ENCODE data around the gene TSHB. TPM values are rescaled to one million over a fixed set of nuclear protein-coding genes. Genes with fewer than 3 reads are reported as not detected.

Gene TSHB
- total RNA-seq, 2 experiments from 2014 or later = not detected

GRCh38 chr1:115064461-115064860, 34.8 kb downstream of the TSHB start:
- POLR2A ChIA-PET = no interaction called here
- Mint-ChIP-seq H3K27me3 (no peaks in the 10 kb centered on the region), H3K4me3 (no peak overlapping the region), H3K27ac (peak overlapping the region; percentile 28), H3K9me3 (peaks cover 10% of the 10 kb centered on the region), H3K36me3 (ENCODE audit: low read depth) (peaks cover 8% of the 10 kb centered on the region), H3K4me1 (peaks cover 50% of the 10 kb centered on the region)
- no peak for DNase-seq
- CTCF ChIA-PET = no interaction called here

- POLR2A ChIA-PET = no interaction called here
- no peak for DNase-seq
- Mint-ChIP-seq H3K27ac (no peak overlapping the region), H3K36me3 (ENCODE audit: low read depth) (peaks cover 8% of the 10 kb centered on the region), H3K9me3 (peaks cover 10% of the 10 kb centered on the region), H3K4me1 (peaks cover 50% of the 10 kb centered on the region), H3K4me3 (no peak overlapping the region), H3K27me3 (no peaks in the 10 kb centered on the region)
- CTCF ChIA-PET = interaction anchor here (1.1 kb wide), 1 partner anchor 17 kb away, joined by 4 read pairs; no protein-coding TSS in a partner anchor
Observed at GRCh38 chr1:115065021-115065420, 35.4 kb downstream of the TSHB start.

- peaks cover 10% of the 10 kb centered on the region for H3K9me3 Mint-ChIP-seq
- no peak for DNase-seq
- ChIA-PET CTCF (interaction anchor here (1.6 kb wide), 1 partner anchor 14 kb away, joined by 4 read pairs; no protein-coding TSS in a partner anchor), POLR2A (interaction anchor here (0.6 kb wide), 1 partner anchor 16 kb away, joined by 5 read pairs; no protein-coding TSS in a partner anchor)
- peaks cover 44% of the 10 kb centered on the region for H3K4me1 Mint-ChIP-seq
- no peak overlapping the region for H3K4me3 Mint-ChIP-seq
- no peaks in the 10 kb centered on the region for H3K27me3 Mint-ChIP-seq
- H3K27ac Mint-ChIP-seq = no peak overlapping the region
- peaks cover 8% of the 10 kb centered on the region for H3K36me3 Mint-ChIP-seq (ENCODE audit: low read depth)
Observed at GRCh38 chr1:115067161-115067859, 37.7 kb downstream of the TSHB start.

- H3K36me3 Mint-ChIP-seq (ENCODE audit: low read depth) = peaks cover 2% of the 10 kb centered on the region
- H3K27ac Mint-ChIP-seq = no peak overlapping the region
- CTCF ChIA-PET = interaction anchor here (1.0 kb wide), 1 partner anchor 17 kb away, joined by 3 read pairs; no protein-coding TSS in a partner anchor
- no peak overlapping the region for H3K4me3 Mint-ChIP-seq
- no peaks in the 10 kb centered on the region for H3K27me3 Mint-ChIP-seq
- peaks cover 29% of the 10 kb centered on the region for H3K4me1 Mint-ChIP-seq
- DNase-seq = no peak
- peaks cover 6% of the 10 kb centered on the region for H3K9me3 Mint-ChIP-seq
- POLR2A ChIA-PET = no interaction called here
Observed at GRCh38 chr1:115068826-115069585, 39.4 kb downstream of the TSHB start.

GRCh38 chr1:115069659-115070308, 40.2 kb downstream of the TSHB start:
- H3K27ac Mint-ChIP-seq = no peak overlapping the region
- H3K4me1 Mint-ChIP-seq = peaks cover 21% of the 10 kb centered on the region
- no peaks in the 10 kb centered on the region for H3K27me3 Mint-ChIP-seq
- no peak overlapping the region for H3K4me3 Mint-ChIP-seq
- no peak for DNase-seq
- ChIA-PET POLR2A (no interaction called here), CTCF (interaction anchor here (0.6 to 1.0 kb wide), 2 partner anchors 15 to 18 kb away, joined by 3 read pairs; no protein-coding TSS in a partner anchor)
- peaks cover 2% of the 10 kb centered on the region for H3K36me3 Mint-ChIP-seq (ENCODE audit: low read depth)
- H3K9me3 Mint-ChIP-seq = peaks cover 6% of the 10 kb centered on the region

- POLR2A ChIA-PET = no interaction called here
- DNase-seq = no peak
- no peak overlapping the region for H3K27ac Mint-ChIP-seq
- peaks cover 3% of the 10 kb centered on the region for H3K27me3 Mint-ChIP-seq
- H3K36me3 Mint-ChIP-seq (ENCODE audit: low read depth) = peaks cover 2% of the 10 kb centered on the region
- CTCF ChIA-PET = interaction anchor here (1.4 kb wide), 1 partner anchor 11 kb away, joined by 4 read pairs; no protein-coding TSS in a partner anchor
- H3K9me3 Mint-ChIP-seq = peaks cover 2% of the 10 kb centered on the region
- H3K4me1 Mint-ChIP-seq = peaks cover 17% of the 10 kb centered on the region
- H3K4me3 Mint-ChIP-seq = no peak overlapping the region
Observed at GRCh38 chr1:115071012-115071664, 41.5 kb downstream of the TSHB start.

- POLR2A ChIA-PET = no interaction called here
- H3K36me3 Mint-ChIP-seq (ENCODE audit: low read depth) = no peaks in the 10 kb centered on the region
- no peak overlapping the region for H3K27ac Mint-ChIP-seq
- H3K27me3 Mint-ChIP-seq = peaks cover 3% of the 10 kb centered on the region
- DNase-seq = no peak
- peaks cover 15% of the 10 kb centered on the region for H3K4me1 Mint-ChIP-seq
- CTCF ChIA-PET = interaction anchor here (0.7 kb wide), 1 partner anchor 506 kb away, joined by 3 read pairs; no protein-coding TSS in a partner anchor
- no peaks in the 10 kb centered on the region for H3K9me3 Mint-ChIP-seq
- H3K4me3 Mint-ChIP-seq = no peak overlapping the region
Observed at GRCh38 chr1:115073298-115074087, 43.9 kb downstream of the TSHB start.

GRCh38 chr1:115074839-115075534, 45.4 kb downstream of the TSHB start:
- ChIA-PET CTCF (no interaction called here), POLR2A (no interaction called here)
- Mint-ChIP-seq H3K36me3 (ENCODE audit: low read depth) (no peaks in the 10 kb centered on the region), H3K27ac (no peak overlapping the region), H3K4me1 (peaks cover 15% of the 10 kb centered on the region), H3K27me3 (peaks cover 3% of the 10 kb centered on the region), H3K9me3 (no peaks in the 10 kb centered on the region), H3K4me3 (no peak overlapping the region)
- DNase-seq = no peak

GRCh38 chr1:115076384-115076915, 46.8 kb downstream of the TSHB start:
- peaks cover 10% of the 10 kb centered on the region for H3K4me1 Mint-ChIP-seq
- H3K27ac Mint-ChIP-seq = no peak overlapping the region
- CTCF ChIA-PET = interaction anchor here (0.9 kb wide), 1 partner anchor 9 kb away, joined by 3 read pairs; no protein-coding TSS in a partner anchor
- no peak for DNase-seq
- H3K36me3 Mint-ChIP-seq (ENCODE audit: low read depth) = no peaks in the 10 kb centered on the region
- peaks cover 3% of the 10 kb centered on the region for H3K27me3 Mint-ChIP-seq
- no peak overlapping the region for H3K4me3 Mint-ChIP-seq
- POLR2A ChIA-PET = no interaction called here
- H3K9me3 Mint-ChIP-seq = no peaks in the 10 kb centered on the region

GRCh38 chr1:115077286-115077983, 47.8 kb downstream of the TSHB start:
- no peak overlapping the region for H3K4me3 Mint-ChIP-seq
- H3K36me3 Mint-ChIP-seq (ENCODE audit: low read depth) = no peaks in the 10 kb centered on the region
- peaks cover 4% of the 10 kb centered on the region for H3K27me3 Mint-ChIP-seq
- H3K9me3 Mint-ChIP-seq = no peaks in the 10 kb centered on the region
- POLR2A ChIA-PET = no interaction called here
- no peak overlapping the region for H3K27ac Mint-ChIP-seq
- CTCF ChIA-PET = interaction anchor here (0.9 kb wide), 1 partner anchor 8 kb away, joined by 3 read pairs; no protein-coding TSS in a partner anchor
- peaks cover 3% of the 10 kb centered on the region for H3K4me1 Mint-ChIP-seq
- no peak for DNase-seq

- Mint-ChIP-seq H3K27ac (no peak overlapping the region), H3K4me3 (no peak overlapping the region), H3K36me3 (ENCODE audit: low read depth) (no peaks in the 10 kb centered on the region), H3K27me3 (peaks cover 6% of the 10 kb centered on the region), H3K4me1 (peaks cover 1% of the 10 kb centered on the region), H3K9me3 (no peaks in the 10 kb centered on the region)
- POLR2A ChIA-PET = no interaction called here
- DNase-seq = no peak
- CTCF ChIA-PET = no interaction called here
Observed at GRCh38 chr1:115077984-115078330, 48.3 kb downstream of the TSHB start.
